ENCODE results near the gene SNRNP25.
A peak's percentile ranks its signal among the peaks of the same experiment; 100 is the strongest.
"Not testable (repeated sequence)": the region's sequence is repeated elsewhere in the genome, so short reads cannot be mapped to it uniquely, and the experiment has no call there.

SNRNP25 gene

DNA sequence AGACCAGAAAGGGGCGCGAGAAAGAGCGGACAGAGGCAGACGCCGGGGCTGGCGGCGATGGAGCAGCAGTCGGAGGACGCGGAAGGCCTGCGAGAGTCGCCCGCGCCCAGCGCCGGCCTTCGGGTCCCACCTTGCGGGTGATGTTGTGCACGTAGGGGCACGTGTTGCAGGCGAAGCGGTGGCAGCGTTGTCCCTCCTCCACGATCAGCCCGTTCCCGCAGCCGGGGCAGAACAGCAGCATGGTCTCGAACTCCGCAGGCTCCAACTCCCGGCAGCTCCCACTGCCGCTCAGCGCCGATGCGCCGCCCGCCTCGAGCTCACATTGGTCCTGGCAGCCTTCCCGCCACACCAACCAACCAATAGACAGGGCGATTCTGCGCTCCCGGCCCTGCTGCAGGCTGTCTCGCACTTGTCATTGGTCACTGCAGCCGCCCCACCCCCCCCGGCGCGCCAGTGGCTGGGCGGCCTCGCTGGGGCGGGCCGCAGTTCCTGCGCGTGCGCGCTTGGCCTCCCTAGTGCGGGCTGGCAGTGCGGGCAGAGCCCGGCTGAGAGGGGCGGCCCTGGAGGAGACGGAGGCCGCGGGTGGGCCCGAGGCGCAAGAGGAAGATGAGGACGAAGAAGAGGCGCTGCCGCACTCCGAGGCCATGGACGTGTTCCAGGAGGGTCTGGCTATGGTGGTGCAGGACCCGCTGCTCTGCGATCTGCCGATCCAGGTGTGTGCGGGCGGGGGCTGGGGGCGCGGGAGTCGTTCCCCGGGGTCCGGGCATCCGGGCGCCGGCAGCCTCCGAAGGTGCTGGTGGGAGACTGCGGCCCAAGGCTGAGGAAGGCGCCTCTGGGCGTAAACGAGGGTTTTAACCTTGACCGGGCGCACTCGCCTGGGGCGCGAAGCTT, at the start of gene SNRNP25, which contains the start of gene POLR3K:
Gene SNRNP25 (plus strand): TSS at position 483 of the 891 bp plus-strand sequence. CDS start 189 bp downstream, at position 672.
Gene POLR3K (minus strand): TSS at position 263 of the 891 bp plus-strand sequence. CDS start 22 bp downstream, at position 241.
- peak; percentile 97 for DNase-seq (ENCODE audit: low spot score)

DNA sequence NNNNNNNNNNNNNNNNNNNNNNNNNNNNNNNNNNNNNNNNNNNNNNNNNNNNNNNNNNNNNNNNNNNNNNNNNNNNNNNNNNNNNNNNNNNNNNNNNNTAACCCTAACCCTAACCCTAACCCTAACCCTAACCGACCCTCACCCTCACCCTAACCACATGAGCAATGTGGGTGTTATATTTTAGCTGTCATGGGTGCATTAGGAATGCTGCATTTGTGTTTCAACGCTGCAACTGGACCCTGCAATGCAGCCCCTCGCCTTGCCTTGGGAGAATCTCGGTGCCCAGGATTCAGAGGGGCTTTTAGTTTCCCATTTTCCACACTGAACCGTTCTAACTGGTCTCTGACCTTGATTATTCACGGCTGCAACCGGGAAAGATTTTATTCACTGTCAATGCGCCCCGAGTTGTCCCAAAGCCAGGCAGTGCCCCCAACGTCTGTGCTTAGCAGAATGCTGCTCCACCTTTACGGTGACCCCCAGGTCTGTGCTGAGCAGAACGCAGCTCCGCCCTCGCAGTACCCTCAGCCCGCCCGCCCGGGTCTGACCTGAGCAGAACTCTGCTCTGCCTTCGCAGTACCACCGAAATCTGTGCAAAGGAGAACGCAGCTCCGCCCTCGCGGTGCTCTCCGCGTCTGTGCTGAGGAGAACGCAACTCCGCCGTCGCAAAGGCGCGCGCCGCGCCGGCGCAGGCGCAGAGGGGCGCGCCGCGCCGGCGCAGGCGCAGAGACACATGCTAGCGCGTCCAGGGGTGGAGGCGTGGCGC, 43.5 kb upstream of the SNRNP25 start:
- peak; percentile 17 for DNase-seq (ENCODE audit: low spot score)

DNA sequence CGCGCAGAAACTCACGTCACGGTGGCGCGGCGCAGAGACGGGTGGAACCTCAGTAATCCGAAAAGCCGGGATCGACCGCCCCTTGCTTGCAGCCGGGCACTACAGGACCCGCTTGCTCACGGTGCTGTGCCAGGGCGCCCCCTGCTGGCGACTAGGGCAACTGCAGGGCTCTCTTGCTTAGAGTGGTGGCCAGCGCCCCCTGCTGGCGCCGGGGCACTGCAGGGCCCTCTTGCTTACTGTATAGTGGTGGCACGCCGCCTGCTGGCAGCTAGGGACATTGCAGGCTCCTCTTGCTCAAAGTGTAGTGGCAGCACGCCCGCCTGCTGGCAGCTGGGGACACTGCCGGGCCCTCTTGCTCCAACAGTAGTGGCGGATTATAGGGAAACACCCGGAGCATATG, 42.9 kb upstream of the SNRNP25 start:
- DNase-seq (ENCODE audit: low spot score): not testable (repeated sequence)

- DNase-seq (ENCODE audit: low spot score): not testable (repeated sequence)
These were observed 36.4 kb upstream of the SNRNP25 start for GRCh38 chr16:17062-17765.

DNA sequence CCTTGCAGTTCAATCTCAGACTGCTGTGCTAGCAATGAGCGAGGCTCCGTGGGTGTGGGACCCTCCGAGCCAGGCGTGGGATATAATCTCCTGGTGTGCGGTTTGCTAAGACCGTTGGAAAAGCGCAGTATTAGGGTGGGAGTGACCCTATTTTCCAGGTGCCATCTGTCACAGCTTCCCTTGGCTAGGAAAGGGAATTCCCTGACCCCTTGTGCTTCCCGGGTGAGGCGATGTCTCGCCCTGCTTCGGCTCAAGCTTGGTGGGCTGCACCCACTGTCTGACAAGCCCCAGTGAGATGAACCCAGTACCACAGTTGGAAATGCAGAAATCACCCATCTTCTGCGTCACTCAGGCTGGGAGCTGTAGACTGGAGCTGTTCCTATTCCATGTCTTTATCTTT, 32.7 kb upstream of the SNRNP25 start:
- DNase-seq (ENCODE audit: low spot score): not testable (repeated sequence)

- DNase-seq (ENCODE audit: low spot score): not testable (repeated sequence)
These were observed 29.5 kb upstream of the SNRNP25 start for GRCh38 chr16:24151-24550.

- not testable (repeated sequence) for DNase-seq (ENCODE audit: low spot score)
These were observed 27.7 kb upstream of the SNRNP25 start for GRCh38 chr16:25926-26348.

DNA sequence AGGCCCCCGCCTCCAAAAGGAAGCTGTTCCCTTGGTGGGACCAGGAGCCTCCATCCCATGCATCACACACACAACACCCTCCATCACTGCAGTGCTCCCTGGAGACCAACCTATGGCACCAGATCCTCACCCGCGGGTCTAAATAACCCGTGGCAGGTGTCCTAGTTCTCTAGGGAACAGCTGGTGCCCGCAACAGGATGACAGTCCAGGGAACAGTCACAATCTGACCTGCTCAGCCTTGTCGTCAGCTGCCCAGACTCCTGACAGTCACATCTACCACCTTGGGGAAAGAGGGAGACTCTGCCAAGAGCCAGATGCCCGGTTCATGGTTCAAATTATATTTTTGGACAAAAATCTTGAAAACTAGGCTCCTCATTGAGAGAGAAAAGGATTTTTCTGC, 23.0 kb upstream of the SNRNP25 start:
- not testable (repeated sequence) for DNase-seq (ENCODE audit: low spot score)

DNA sequence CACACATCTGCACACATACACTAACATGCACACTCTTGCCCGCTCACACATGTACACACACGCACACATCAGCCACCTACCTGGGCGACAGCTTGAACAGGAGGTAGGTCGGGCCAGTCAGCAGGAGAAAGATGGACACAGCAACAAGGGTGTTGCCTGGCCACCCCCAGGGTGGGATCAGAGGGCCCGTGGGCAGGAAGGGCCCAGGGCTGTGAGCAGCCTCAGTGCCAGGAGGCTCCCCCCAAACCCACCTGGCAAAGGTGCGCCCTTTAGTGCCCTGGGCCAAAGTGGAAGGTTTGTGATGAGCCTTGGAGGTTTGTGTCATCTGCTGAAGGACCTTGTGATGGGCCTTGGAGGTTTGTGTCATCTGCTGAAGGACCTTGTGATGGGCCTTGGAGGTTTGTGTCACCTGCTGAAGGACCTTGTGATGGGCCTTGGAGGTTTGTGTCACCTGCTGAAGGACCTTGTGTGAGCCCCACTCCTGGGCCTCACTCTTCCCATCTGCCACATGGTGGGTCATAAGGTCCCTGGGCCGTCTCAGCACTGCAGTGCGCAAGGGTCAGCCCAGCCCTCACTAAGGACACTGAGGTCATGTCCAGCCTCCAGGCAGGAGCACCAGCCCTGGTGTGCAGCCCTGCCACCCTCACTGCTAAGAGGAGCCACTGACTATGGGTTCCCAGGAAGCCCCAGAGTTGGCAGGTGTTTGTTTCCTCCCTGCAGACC, 20.3 kb upstream of the SNRNP25 start:
- DNase-seq (ENCODE audit: low spot score): not testable (repeated sequence)

GRCh38 chr16:33877-34647, 19.6 kb upstream of the SNRNP25 start:
- DNase-seq (ENCODE audit: low spot score): no peak

DNA sequence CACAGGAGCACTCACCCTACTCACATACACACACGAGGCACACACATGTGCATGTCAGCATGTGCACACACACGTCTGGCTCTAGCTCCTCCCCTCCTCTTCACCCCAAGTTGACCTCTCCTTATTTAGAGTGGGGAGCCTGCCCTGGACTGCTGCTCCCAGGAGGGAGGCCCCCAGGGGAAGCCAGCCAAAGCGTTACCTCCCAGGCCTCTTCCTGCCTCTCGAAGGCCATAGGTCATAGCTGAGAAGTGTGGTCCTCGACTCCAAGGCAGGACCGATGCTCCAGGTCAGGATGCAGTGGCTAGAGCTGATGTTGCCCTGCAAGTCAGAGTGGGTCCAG, 19.0 kb upstream of the SNRNP25 start:
- DNase-seq (ENCODE audit: low spot score): no peak

DNA sequence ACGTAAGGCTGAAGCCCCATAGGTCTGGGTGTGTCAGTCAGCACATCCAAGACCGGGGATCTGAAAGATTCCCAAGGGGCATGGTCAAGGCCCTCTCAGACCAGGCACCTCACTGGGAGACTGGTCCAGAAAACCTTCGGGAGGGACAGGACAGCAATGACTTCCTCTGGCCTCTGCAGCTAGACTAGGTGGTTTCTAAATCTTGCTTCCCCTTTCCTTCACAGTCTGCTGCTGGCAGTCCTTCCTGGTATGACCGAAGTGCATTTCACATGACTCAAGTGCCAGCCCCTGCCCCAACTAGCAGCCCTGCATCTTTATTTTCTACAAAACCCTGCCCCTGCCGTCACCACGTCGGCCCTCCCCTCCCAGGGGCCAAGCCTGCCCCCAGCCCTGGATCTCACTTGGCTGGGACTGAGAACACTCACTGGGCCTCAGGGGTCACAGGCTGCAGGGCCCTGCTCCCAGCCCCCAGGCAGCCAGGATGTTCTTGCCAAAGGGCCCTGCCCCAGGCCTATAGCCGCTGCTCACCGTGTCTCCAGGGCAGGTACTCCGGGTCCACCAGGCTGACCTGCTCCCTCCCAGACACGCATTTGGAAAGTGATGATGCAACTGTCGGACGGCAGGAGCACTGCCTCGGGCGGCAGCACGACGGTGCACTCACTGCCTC, 18.5 kb upstream of the SNRNP25 start:
- no peak for DNase-seq (ENCODE audit: low spot score)

DNA sequence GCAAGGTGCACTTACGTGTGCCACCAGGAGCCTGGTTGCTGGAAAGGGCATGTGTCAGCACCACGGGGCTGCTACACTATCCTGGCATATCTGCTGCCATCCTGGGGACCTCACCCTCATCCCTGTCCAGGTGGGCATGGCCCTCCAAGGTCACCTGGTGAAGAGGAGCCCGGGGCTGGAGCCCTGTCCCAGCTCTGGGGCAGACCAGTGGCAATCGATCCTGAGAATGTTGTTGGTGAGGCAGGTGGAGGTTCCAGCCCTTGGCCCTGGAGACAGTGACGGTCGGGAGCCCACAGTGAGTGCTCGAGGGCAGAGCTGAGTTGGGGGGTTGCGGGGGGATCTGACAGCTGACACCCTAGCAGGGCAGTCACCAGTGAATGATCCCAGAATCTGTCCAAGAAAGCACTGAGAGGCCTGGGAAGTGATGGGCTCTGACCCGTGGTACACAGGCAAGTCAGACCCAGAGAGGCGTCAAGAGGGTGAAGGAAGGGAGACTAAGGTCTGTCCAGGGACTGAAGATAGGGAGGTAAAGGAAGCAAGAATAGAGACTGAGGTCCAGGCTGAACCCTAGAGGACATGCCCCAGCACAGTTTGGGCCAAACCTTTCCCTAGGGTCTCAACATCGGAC, 17.8 kb upstream of the SNRNP25 start:
- DNase-seq (ENCODE audit: low spot score): no peak

GRCh38 chr16:36336-36984, 17.2 kb upstream of the SNRNP25 start:
- no peak for DNase-seq (ENCODE audit: low spot score)

- DNase-seq (ENCODE audit: low spot score): no peak
These were observed 16.1 kb upstream of the SNRNP25 start for GRCh38 chr16:37511-37910.

GRCh38 chr16:38206-38605, 15.4 kb upstream of the SNRNP25 start:
- not testable (repeated sequence) for DNase-seq (ENCODE audit: low spot score)

GRCh38 chr16:38941-39892, 14.4 kb upstream of the SNRNP25 start:
- DNase-seq (ENCODE audit: low spot score): peak; percentile 92

DNA sequence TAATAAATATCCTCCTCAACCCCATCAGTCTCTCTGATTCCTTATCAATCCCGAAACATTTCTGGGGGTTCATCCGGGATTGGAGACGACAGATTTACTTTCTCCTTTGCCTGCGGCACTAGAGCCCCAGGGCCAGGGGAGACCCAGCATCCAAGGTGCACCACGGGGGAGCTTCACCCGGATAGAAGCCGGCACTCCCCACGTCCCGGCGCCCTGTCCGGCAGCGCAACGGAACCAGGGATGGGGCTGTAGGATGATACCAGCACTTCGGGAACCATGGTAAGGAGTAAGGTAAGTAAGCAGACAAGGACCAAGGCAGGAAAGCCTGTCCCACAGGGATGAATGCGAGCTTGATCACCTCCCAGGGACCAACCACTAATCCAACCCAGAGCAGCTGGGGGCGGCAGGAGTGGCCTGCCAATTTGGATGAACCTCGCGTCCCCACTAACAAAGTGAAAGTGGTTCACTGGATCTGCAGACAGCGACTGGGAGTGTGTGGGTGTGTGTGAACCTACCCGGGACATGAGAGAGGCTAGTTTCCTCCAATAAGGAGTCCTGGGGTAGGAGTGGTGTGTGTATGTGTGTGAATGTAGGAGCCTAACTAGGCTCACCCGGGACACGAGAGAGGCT, 12.1 kb upstream of the SNRNP25 start:
- DNase-seq (ENCODE audit: low spot score): no peak
